GM18907 (cell line): Measurements from ENCODE around the gene ZBTB5.
A peak's percentile ranks its signal among the peaks of the same experiment; 100 is the strongest.
"Not testable (repeated sequence)": the region's sequence is repeated elsewhere in the genome, so short reads cannot be mapped to it uniquely, and the experiment has no call there.

Experiments used
- ATAC-seq: cut with Tn5 transposase; IDR thresholded peaks from one replicate; pipeline ENCODE4 v1.9.1; 2021; ENCODE audit warnings: mild to moderate bottlenecking, moderate library complexity; ENCODE audit not compliant: unreplicated experiment

The ZBTB5 gene

DNA sequence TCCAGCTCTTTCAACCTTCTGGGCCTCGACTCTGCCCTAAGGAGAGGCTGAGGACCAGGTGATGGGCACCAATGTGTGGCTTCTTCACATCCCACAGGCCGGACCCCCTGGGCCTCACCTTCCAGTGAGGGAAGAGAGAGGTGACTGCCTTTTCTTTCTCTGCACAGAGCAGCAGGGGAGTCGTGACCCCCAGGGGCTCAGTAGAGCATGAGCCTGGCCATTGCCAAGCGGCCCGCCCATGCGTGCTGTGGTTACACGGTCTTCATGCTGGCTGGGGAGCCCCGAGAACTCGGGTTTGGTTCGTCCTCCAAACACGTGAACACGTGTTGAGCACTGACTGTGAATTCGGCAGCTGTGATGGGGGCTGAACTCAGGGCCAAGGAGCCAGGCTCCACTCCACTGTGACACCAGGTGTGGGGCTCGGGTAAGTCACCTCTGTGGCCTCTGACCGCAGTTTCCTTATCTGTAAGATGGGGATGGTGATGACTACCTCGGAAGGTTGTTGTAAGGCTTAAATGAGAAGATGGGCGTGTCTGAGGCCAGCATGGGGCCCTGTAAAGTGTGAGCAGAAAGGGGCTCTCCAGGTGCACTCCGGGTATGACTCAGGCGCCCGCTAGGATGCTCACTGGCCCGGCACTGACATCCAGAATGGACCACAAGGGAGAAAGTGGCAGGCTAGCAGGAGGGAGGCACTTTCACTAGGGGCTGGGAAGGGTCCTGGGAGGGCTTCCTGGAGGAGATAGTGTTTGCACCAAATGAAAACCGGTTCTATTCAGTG is 56.1 kb downstream of the ZBTB5 start:
- ATAC-seq = peak; percentile 90

GRCh38 chr9:37407468-37407867 is 57.8 kb downstream of the ZBTB5 start:
- ATAC-seq = no peak

- no peak for ATAC-seq
Measured at GRCh38 chr9:37406603-37407401, 58.4 kb downstream of the ZBTB5 start.

DNA sequence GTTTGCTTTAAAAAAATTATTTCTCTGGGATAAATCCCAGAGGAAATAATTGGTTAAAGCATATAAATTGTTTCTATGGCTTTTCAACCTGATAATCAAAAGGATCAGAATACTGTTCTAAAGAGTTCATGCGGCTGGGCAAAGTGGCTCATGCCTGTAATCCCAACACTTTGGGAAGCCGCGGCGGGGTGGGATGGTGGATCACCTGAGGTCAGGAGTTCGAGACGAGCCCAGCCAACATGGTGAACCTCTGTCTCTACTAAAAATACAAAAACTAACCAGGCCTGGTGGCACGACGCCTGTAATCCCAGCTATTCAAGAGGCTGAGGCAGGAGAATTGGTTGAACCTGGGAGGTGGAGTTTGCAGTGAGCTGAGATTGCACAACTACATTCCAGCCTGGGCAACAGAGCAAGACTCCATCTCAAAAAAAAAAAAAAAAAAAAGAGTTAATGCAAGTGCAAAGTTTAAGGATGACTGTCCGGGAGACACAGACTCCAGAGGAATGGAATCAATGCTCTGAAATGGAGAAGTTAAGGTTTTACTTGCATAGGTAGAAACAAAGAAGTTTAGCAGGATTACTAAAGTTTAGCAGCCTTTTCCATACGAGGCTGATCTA is 59.4 kb downstream of the ZBTB5 start:
- no peak for ATAC-seq

DNA sequence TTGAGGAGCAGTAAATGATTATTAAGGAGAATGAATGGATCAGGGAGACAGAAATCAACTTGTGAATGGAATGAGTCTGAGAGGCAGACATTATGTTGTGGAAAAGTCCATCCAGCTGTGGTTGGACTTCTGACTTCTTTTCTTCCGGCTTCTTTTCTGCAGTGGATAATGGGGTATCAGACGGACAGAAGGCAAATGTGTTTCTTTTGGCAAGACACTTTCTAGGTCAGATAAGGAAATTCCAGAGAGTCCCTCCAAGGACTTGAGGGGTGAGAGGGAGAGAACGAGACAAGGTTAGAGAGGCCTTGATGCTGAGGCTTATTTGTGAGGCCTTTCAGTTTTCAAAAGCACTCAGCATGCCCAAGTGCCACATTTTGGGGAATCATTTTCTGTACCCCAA is 59.9 kb downstream of the ZBTB5 start:
- no peak for ATAC-seq

DNA sequence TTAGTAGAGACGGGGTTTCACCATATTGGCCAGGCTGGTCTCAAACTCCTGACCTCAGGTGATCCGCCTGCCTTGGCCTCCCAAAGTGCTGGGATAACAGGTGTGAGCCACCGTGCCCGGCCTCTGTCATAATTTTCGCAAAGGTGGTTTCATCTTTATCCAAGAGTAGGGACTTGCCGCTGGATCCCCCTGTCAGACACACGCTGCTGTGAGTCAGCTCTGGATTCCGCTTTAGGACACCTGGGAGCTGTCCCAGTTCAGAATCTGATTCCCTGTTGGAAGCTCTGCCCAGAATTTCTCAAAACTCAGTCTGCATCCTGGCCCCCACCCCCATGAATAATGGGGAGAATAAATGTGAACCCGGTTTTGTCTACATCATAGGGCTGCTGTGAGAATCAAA is 60.7 kb downstream of the ZBTB5 start:
- no peak for ATAC-seq

GRCh38 chr9:37399336-37399735 is 65.9 kb downstream of the ZBTB5 start:
- no peak for ATAC-seq

- ATAC-seq = no peak
Measured at GRCh38 chr9:37398464-37399025, 66.7 kb downstream of the ZBTB5 start.

- not testable (repeated sequence) for ATAC-seq
Measured at GRCh38 chr9:37397948-37398347, 67.3 kb downstream of the ZBTB5 start.

DNA sequence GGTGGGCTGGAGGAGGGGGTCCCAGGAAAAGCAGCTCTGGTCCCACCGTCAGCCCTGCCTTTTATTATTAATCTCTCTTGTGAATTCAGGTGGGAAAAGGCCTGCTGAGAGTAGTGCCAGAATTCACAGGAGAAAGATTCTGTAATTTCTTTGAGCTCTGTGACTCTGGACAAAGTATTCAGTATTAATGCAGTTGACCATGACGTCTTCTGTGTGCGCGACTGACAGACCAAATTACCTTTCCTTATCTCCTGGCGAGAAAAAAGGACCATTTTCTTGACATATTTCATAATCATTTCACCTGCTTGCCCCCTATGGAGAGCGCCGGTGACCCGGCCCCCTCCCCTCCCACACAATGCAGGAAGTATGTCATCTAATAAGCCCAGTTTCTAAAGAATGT is 69.6 kb downstream of the ZBTB5 start:
- ATAC-seq = no peak

- no peak for ATAC-seq
Measured at GRCh38 chr9:37395229-37395628, 70.0 kb downstream of the ZBTB5 start.

DNA sequence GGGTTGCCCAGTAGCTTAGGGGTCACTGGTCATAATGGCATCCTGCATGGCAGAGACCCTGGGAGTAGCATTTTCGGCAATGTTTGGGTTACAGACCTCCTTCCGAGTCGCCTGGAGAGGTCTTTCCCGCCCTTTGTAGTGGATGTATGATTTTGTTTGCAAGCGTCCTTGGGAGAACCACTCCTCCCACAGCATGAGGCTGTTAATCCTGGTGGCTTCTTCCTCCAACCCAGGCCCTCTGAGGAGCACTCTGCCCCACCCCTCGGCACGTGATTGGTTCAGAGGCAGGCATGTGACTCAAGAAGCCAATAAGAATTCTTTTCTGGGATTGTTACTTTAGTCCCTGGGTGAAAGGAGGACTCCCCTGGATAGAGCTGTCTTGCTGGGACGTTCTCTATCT is 73.0 kb downstream of the ZBTB5 start:
- ATAC-seq = no peak

- peak; percentile 83 for ATAC-seq
Measured at GRCh38 chr9:37390759-37391158, 74.5 kb downstream of the ZBTB5 start.
